Caki2 (cell line): ENCODE data around the gene GMPPB. TPM values are rescaled to one million over a fixed set of nuclear protein-coding genes. Genes with fewer than 3 reads are reported as not detected.
"Not testable (repeated sequence)": the region's sequence is repeated elsewhere in the genome, so short reads cannot be mapped to it uniquely, and the experiment has no call there.

Experiments used
- DNase-seq: peaks from one replicate; pipeline ENCODE4 v3.0.0-alpha.2; 2015; ENCODE audit warnings: low read depth
- in situ Hi-C: cut with HindIII; loops from 2 replicates; pipeline ENCODE4 v1.10.0; 2016; ENCODE audit warnings: low sequenced_read_pairs, low pct_unique_long_range_greater_than_20kb, mixed read lengths
- total RNA-seq: library from RNA; depleted of rRNA; stranded (reverse); fragments of >200 nt; shearing (Covaris generic); gene quantifications from 2 replicates; pipeline ENCODE4 v1.2.3, GENCODE V29; 2014; ENCODE audit warnings: low replicate concordance

GMPPB gene
- total RNA-seq, 1 experiment from 2014 or later: 35.9 TPM

DNA sequence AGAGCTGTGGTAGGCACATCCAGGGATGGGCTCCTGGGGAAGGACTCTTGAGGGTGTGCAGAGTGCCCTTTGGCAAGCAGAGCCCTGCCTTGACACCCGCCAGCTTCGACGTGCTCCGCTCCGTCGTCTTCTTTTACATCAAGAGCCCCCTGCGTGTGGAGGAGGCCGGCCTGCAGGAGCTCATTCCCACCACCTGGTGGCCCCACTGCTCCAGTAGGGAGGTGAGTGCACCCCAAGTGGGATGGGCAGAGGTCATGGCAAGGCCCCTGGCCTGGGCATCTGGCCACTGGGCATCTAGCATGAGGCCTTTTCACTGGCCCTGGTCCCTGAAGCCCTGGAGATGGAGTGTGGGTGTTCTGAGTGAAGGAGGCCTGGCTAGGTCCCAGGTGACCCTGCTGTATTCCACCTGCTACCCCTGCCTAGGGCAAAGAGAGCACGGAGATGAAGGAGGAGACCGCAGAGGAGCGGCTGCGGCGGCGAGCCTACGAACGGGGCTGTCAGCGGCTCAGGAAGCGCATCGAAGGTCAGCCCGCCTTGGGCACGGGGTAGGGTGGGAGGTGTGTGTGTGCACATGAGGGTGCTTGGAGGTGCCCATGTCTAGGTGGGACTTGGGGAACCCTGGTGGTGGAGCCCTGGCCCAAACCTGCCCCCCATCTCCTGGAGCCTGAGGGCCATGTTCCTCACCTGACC, 22.2 kb downstream of the GMPPB start:
- in situ Hi-C loops: no loop called here
- no peak for DNase-seq

DNA sequence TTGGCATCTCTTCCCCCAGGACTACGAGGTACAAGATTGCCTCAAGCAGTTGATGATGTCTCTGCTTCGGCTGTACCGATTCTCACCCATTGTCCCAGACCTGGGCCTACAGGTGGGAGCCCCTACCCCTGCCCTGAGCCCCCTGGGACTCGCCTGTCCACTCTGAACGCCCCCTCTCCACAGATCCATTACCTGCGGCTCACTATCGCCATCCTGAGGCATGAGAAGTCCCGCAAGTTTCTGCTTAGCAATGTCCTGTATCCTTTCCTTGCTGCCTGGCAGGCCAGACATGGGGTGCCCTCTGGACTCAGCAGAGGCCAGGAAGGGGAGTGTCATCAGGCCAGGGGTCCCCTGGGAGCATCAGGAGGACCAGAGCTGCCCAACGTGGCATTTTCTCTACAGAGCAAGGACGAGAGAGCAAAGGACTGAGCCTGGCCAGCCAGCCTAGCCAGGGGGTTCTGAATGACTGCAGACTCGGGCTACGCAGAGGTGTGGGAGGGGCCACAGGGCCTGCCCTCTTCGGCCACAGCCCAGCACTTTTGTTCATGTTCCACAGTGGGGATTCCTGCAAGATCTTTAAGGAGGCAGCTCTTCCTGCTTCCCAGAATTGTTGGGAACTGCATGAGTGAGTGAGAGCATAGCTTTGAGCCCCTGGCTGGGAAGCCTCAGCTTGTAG, 23.2 kb downstream of the GMPPB start:
- in situ Hi-C loops: no loop called here
- DNase-seq: no peak

DNA sequence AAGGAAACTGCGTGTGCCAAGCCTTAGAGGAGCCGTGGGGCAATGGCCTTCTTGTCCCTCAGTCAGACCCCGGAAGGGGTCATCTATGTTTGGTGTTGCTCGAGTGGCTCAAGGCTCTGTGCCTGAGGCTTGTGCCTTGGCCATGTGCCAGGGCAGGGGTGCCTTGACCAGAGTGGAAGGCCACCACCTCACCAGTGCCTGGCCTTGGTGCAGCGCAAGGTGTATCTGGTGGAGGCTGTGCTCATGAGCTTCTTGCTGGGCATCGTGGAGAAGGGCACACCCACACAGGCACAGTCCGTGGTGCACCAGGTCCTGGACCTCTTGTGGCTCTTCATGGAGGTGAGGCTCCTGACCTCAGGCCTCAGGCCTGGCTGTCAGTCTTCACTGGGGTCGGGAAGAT, 23.7 kb downstream of the GMPPB start:
- no peak for DNase-seq
- in situ Hi-C loops: no loop called here

DNA sequence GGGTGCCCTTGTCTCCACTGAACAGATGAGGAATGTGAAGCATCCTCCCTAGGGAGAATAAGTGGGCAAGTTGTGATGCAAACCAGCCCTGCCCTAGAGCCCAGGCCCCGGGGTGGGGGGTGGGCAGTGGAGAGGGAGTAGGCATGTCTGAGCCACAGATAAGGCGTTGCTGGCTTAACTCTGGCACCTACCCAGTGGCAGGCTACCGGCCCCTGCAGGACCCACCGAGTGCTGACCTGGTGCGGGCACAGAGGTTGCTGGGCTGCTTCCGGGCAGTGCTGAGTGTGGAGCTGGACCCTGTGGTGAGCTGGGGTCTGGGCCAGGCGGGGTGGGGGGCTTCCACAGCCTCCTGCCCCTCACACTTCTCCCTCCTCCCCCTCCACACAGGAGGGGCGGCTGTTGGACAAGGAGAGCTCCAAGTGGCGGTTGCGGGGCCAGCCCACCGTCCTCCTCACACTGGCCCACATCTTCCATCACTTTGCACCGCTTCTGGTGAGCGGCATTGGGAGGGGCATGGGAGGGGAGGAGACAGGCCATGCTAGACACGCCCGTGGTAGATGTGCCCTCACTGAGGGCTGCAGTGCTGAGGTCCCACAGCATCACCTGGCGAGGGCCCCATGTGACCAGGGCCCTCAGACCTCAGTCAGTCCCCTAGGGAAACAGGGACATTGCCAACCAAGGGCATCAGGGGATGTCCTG, 24.3 kb downstream of the GMPPB start:
- in situ Hi-C loops: no loop called here
- no peak for DNase-seq

DNA sequence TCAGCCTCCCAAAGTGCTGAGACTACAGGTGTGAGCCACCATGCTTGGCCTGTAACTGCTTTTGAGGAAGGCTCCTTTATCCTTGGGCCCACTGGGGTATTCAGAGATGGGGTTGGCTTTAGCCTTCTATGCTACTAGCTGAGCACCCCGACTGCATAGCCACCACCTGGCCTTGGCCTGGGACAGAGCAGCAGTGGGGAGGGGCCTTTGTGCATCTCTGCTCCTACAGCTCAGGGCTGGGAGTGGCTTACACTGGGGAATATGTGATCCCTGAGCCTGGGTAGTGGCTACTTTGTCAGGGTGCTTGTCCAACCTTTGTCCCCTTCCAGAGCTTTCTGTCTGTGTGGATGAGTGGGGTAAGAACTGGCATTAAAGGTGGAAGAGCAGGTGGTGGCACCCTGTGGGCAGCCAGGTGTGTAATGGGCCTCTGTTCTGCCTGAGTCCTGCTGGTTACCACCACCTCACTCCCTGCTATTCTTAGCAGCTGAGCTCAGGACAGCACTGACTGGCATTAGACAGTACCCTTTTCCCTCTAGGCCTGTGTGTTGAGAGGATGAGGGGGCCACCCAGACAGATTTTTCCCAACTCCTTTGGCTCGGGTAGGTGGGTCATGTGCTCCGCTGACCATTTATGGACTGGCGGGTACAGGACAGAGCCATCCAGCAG, 28.3 kb downstream of the GMPPB start:
- in situ Hi-C loops, DNase-seq: not testable (repeated sequence)

DNA sequence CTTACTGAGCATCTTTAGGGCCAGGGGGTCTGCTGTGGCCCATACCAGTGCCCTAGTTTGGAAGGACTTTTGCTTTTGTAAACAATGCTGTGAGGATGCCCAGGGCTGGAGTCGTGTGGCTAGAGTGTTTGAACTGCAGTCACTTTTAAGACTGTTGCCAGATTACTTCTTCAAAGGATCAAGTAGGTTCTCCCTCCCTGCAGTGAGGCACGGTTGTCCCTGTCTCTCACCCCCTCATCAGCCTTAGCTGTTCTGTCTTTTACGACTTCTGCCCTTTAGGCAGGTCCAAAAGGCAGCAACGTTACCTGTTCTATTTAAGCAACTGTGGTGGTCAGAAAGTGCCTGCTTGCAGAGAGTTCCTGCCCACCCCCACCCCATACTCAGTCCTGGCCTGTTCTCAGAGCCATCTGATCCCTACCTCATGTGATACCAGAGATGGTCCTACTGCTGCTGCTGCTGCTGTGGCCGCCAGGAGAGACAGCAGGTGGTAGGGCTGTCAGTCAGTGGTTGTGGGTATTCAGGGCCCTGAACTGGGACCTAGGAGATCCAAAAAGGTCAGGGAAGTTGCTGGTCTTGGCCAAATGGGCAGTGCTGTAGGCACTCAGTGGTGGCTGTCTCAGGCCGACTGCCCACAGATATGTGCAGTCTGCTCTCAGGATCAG, 29.2 kb downstream of the GMPPB start:
- in situ Hi-C loops, DNase-seq: not testable (repeated sequence)

DNA sequence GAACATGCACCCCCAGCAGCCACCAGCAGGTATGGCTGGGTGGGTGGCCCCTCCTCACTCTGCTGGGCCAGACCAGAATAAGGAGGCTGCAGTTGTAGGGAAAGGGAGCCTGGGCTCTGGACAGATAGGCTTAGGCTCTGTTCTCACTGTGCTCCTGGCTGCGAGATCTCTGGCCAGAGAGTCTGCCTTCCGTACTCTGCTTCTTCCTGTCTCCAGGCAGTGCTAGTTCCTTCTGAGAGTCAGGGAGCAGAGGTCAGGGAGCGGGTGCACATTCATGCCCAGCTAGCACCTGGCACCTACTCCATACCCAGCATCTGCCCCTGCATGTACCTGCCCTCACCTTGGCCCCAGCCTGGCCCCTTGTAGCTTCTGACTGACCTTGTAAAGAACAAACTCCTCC, 32.3 kb downstream of the GMPPB start:
- DNase-seq: not testable (repeated sequence)

DNA sequence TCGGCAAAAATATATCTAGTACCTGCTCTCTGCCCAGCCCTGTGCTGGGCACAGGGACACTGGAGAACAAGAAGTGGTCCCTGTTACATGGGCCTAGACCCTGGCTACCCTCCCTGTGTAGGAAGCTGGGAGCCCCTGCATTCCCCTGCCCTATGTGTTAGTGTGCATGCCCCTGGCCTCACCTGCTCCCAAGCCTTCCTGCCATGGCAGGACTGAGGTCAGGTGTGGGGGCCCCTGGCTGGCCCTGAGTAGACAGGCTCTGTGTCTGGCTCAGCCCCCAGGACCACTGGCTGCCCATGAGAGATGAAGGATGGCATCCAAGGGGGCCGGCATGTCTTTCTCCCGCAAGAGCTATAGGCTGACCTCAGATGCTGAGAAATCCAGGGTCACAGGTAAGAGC, 32.9 kb downstream of the GMPPB start:
- DNase-seq, in situ Hi-C loops: not testable (repeated sequence)

More for the DNA sequence above, 32.3 kb downstream of the GMPPB start:
- in situ Hi-C loops: not testable (repeated sequence)

DNA sequence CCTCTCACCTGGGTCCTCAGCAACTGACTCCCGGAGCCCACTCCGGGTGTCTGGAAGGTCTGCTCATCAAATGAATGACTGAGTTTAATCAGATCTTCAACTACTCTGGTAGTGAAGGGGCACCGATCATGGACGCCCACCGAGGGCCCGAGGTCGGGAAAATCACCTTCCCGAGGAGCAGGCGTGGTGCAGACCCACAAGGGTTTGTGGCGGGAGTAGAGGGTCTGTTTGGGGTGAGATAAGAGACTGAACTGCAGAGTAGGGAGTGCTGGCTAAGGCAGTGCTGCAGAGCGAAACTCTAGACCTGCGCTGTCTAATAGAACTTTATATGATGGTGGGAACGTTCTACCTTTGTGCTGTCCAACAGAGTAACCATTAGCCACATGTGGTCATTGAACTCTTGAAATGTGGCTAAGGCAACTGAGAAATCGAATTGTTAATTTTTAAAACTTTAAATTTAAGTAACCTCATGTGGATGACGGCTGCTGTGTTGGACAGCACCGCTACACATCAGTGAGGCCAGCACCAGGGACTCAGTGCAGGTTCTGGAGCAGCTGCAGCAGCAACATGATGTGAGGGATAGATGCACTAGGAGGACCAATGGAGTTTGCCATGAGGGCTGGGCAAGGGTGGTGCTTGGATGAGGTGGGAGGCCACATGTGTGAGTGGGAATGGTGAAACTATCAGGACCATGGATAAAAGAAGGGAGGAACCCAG, 33.7 kb downstream of the GMPPB start:
- DNase-seq, in situ Hi-C loops: not testable (repeated sequence)

DNA sequence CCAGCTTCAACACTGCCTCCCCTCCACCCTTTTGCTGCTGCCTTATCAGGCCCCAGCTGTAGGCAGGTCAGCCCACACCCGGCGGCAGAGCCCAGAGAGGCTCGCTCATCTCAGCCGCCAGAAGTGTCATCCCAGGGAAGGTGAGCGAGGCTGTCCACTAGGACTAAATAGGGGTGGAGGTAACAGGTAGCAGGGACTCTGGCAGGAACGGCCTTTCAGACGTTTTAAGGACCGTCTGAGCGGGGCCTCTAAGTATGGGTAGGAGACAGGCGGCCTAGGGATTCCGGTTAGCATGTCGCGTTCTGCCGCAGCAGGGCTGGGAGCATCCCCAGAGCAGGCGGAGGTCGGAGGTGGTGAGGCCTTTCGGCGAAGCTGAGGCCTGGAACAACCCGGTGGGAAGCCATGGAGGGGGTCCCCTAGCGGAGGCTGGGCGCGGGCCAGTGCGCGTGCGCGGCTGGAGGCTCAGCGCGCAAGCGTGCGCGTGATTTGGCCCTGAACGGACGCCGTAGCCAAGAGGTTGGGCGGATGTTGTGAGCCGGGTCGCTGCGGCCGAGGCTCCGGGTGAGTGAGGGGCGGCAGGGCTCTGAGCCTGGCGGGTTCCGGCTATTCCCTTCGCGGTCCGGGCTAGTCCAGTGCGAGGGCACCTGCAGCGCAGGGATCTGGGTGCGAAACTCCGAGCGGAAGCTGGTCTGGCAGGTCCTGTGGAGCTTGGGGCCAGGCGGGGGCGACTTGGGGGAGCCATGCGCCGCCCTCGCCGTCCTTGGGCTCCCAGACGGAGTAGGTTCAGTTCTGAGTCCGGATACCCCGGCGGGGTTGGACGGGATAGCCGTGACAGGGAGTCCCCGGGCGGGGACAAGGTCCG, 34.5 kb downstream of the GMPPB start, which contains the start of the genes MST1 and RNF123:
Gene MST1, minus strand, starts transcription at position 429 of the 862 bp plus-strand sequence. CDS start 783 bp downstream, outside the sequence.
Gene RNF123, plus strand, starts transcription at position 512 of the 862 bp plus-strand sequence. CDS start 1,609 bp downstream, outside the sequence.
- DNase-seq: peak; percentile 71
- in situ Hi-C loops: no loop called here

DNA sequence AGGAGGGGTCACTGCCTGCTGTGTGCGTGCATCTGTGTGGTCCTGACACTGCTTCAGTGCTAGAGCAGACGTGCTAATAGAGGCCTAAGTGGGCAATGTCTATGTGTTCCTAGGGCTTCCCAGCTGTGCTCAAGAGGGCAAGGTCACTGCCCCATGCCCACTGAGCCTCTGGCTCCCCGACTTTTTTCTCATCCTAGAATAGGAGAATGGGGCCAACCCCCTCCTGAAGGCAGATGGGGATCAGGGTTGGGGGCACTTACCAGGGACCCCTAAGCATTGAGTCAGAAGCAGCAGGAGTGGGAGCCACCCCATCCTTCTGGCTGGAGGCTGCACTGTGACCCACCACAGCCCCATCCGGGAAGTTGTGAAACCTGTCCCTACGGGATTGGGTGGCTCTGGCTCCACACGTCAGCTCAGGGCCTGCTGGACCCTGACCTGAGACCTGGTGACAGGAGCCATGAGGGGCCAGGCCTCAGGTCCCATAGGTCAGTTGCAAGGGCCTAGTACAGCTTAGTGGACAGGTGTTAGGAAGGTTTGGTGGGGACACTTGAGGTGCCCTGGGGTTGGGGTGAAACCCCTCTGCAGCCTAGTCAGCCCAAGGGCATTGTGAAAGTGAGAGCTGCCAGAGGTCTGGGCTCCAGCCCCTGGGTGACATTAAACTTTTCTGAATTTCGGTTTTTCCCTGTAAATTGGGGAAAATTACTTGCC, 35.3 kb downstream of the GMPPB start:
- in situ Hi-C loops, DNase-seq: not testable (repeated sequence)

DNA sequence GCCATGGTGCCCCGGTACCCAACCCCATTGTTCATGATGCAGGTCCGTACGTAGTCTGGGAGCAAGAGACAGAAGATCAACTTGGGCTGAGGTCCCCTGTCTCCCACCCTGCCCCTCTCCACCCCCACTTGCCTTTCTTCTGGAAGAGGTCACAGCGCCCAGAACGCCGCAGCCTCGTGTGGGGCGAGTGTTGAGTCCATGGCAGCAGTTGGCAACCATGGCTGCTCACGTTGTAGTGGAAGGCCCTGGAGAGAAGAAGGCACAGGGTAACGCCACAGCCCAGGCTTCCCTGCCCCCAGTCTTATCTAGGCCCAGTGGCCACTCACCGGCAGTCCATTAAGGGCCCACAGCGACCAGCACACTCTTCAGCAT, 36.3 kb downstream of the GMPPB start:
- in situ Hi-C loops, DNase-seq: not testable (repeated sequence)

DNA sequence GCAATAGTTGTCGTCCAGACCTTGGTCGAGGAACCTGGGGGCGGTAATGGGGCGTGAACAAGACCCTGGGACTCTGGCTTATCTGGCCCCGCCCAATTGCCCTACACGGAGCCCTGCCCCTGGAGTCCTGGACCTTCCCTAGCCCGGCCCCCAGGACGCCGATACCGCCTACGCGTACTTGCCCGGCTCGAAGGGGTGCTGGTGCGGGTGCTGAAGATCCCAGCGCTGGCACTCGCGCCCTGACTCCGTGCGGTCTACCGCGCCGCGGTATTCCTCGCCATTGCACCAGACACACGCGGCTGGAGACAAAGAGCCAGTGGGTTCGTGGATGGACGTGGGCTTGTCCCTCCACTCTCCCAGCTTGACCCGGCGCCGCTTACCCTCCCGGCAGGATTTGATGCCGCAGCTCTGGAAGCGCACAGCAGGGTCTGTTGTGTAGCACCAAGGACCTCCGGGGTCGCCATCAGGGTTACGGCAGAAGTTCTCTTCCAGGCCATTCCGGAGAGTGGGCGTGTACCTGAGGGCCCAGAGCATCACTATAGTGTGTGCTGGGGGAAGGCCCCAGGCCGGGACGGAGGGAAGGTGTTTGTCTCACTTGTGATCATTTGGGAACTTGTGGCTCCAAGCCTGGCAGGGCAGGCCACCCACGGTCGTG, 36.9 kb downstream of the GMPPB start:
- DNase-seq, in situ Hi-C loops: not testable (repeated sequence)

DNA sequence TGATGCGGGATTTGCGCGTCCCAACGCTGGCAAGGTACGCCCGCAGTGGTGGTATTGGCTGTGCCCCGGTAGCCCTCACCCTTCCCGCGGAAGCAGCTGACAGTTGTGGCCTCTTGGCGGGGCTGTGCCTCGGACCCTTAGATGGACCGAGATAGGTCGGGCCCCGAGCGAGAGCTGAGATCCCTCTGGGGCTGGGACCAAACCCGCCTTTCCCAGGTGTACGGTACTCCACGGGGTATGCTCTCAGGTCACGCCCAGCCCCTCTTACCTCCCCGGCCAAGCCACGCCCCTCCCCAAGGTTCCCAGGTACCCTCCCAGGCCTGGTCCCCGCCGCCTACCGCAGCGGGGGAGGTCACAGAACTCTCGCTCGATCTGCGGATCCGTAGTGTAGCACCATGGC, 37.4 kb downstream of the GMPPB start:
- DNase-seq, in situ Hi-C loops: not testable (repeated sequence)

DNA sequence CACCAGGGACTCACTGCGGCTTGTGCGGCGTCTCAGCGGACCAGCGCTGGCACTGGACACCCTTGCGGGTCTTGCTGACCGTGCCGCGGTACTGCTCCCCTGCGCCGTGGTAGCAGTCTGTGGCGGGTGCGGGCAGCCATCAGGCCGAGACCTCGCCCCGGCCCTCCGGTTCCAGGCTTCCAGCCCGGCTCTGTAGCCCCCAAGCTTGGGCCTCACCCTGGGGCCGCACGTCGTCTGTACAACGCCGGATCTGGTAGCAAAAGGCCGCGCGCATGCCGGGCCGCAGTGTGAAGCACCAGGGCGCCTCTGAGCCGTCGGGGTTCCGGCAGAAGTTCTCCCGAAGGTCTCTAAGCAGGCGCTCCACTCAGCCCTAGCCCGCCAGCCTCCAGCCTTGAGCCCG, 37.9 kb downstream of the GMPPB start:
- DNase-seq, in situ Hi-C loops: not testable (repeated sequence)
